Anterior cingulate cortex (tissue), 58 donors: Measurements from ENCODE around the gene ATXN7L1.
"Not testable (repeated sequence)": the region's sequence is repeated elsewhere in the genome, so short reads cannot be mapped to it uniquely, and the experiment has no call there.

Experiments
- DNase-seq, 58 donors: peaks; one replicate each; lab custom pipeline; 2025; lab: John Stamatoyannopoulos, UW

Gene ATXN7L1

GRCh38 chr7:105807448-105807762, 69.0 kb downstream of the ATXN7L1 start:
- DNase-seq = no peak

- DNase-seq = peak in 9 of 58 donors; percentile 6 to 41 (median 21)
Observed at GRCh38 chr7:105806592-105807447, 69.6 kb downstream of the ATXN7L1 start.

- no peak for DNase-seq
Observed at GRCh38 chr7:105805447-105806019, 70.9 kb downstream of the ATXN7L1 start.

- DNase-seq = no peak
Observed at GRCh38 chr7:105803429-105803736, 73.0 kb downstream of the ATXN7L1 start.

GRCh38 chr7:105802604-105803428, 73.6 kb downstream of the ATXN7L1 start:
- no peak for DNase-seq

- DNase-seq = no peak
Observed at GRCh38 chr7:105800849-105801534, 75.4 kb downstream of the ATXN7L1 start.

GRCh38 chr7:105800442-105800841, 76.0 kb downstream of the ATXN7L1 start:
- DNase-seq = no peak

- no peak for DNase-seq
Observed at GRCh38 chr7:105799677-105800076, 76.7 kb downstream of the ATXN7L1 start.

GRCh38 chr7:105799006-105799405, 77.4 kb downstream of the ATXN7L1 start:
- DNase-seq = no peak

GRCh38 chr7:105797652-105798051, 78.7 kb downstream of the ATXN7L1 start:
- no peak for DNase-seq

GRCh38 chr7:105796365-105796764, 80.0 kb downstream of the ATXN7L1 start:
- no peak for DNase-seq

- DNase-seq = no peak
Observed at GRCh38 chr7:105794741-105795729, 81.4 kb downstream of the ATXN7L1 start.

GRCh38 chr7:105792488-105793370, 83.7 kb downstream of the ATXN7L1 start:
- no peak for DNase-seq

GRCh38 chr7:105791926-105792325, 84.5 kb downstream of the ATXN7L1 start:
- DNase-seq = no peak

GRCh38 chr7:105790996-105791395, 85.4 kb downstream of the ATXN7L1 start:
- DNase-seq = no peak

GRCh38 chr7:105790452-105790851, 85.9 kb downstream of the ATXN7L1 start:
- DNase-seq = not testable (repeated sequence)

- DNase-seq = no peak
Observed at GRCh38 chr7:105788816-105789349, 87.5 kb downstream of the ATXN7L1 start.

GRCh38 chr7:105788356-105788755, 88.0 kb downstream of the ATXN7L1 start:
- DNase-seq = no peak
